GM21825 (cell line): ENCODE measurements around the gene CALHM4.
"Not testable (repeated sequence)": the region's sequence is repeated elsewhere in the genome, so short reads cannot be mapped to it uniquely, and the experiment has no call there.

ENCODE experiments used
- ATAC-seq: cut with Tn5 transposase; IDR thresholded peaks from one replicate; pipeline ENCODE4 v1.9.1; 2021; ENCODE audit warnings: mild to moderate bottlenecking, moderate library complexity; ENCODE audit not compliant: unreplicated experiment

CALHM4 gene

DNA sequence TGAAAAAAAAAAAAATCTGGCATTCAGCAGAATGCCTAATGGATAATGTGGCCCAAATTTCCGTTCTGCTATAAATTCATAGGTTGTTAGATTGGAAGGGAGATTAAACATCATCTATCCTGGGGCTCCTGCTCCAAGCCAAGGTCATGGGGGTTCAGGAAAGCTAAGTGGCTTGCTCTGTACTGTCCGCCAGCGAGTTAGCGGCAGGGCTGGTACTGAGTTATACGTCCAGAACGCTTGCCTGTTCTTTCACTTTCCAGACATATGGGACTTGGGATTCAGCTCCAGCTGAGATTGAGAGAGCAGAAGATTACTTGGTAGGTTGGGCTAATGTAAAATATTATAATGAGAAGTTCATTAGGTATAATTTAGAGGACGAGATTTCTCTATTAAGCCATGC, 18.6 kb downstream of the CALHM4 start:
- ATAC-seq: no peak

- ATAC-seq: no peak
These were observed 21.7 kb downstream of the CALHM4 start for GRCh38 chr6:116575227-116575626.

DNA sequence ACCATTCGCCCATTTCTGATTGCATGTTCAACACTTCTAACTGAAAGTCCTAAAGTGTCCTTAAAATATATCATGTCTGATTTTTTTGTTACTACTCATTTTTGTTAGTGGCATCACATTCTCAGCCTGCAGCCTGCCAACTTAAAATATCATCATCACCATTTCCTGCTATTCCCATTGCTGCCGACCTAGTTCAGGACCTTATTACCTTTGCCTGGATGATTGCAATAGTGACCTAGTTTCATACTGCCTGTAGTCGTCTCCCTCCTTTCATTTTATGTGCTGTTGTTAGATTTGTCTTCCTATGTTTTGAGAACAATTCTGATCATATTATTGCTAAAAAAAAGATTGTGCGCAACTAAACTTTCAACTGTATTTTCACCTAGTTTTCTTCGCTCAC, 23.9 kb downstream of the CALHM4 start:
- no peak for ATAC-seq

- no peak for ATAC-seq
These were observed 24.8 kb downstream of the CALHM4 start for GRCh38 chr6:116578335-116578734.

- ATAC-seq: no peak
These were observed 25.6 kb downstream of the CALHM4 start for GRCh38 chr6:116579143-116579542.

DNA sequence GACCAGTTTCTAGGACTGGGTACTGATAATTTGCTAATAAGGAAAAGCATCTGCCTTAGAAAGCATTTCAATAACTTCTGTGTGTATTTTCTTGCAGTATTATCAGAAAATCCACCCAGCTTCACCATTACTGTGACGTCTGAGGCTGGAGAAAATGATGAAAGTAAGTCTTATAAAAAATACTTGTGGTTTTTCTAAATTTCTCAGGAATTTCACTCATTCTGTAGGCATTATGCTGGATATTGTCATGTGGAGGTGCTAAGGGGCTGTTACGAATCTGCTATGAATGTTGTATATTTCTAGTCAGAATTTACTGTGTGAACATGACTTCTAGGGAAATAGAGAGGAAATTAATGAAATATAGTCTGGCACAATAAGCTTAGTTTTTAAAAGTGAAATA, 26.6 kb downstream of the CALHM4 start:
- no peak for ATAC-seq

GRCh38 chr6:116586276-116586675, 32.7 kb downstream of the CALHM4 start:
- no peak for ATAC-seq

- no peak for ATAC-seq
These were observed 33.2 kb downstream of the CALHM4 start for GRCh38 chr6:116586738-116587137.

DNA sequence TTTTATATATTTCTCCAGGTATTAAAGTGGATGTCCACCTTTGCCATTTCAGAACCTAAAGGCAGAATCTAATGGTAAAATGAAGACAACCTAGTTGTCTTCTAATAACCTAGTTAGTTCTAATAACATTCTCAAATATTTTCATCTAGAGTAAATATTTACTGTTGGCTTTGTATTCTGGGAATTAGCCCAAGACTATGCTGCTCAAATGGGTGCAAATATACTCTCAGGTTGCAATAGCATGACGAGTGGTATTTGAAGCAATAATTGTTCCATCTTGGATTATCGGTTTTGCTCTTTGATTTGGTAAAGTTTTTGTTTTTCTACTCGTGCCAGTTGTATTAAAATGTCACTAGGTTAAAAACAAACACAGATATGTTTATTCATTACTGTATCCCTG, 41.7 kb downstream of the CALHM4 start:
- ATAC-seq: no peak

- ATAC-seq: no peak
These were observed 43.3 kb downstream of the CALHM4 start for GRCh38 chr6:116596815-116597214.

DNA sequence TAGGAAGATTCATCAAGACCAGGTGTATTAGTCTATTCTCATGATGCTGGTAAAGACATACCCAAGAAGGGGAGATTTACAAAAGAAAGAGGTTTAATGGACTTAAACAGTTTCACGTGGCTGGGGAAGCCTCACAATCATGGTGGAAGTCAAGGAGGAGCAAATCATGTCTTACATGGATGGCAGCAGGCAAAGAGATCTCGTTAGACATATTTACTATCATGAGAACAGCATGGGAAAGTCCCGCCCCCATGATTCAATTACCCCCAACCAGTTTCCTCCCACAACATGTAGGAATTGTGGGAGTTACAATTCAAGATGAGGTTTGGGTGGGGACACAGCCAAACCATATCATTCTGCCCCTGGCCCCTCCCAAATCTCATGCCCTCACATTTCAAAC, 50.4 kb downstream of the CALHM4 start:
- ATAC-seq: not testable (repeated sequence)

DNA sequence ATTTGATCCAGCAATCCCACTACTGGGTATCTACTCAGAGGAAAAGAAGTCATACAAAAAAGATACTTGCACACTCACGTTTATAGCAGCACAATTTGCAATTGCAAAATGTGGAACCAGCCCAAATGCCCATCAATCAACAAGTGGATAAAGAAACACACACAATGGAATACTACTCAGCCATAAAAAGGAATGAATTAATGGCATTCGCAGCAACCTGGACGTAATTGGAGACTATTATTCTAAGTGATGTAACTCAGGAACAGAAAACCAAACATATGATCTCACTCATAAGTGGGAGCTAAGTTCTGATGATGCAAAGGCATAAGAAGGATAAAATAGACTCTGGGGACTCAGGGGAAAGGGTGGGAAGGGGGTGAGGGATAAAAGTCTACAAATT, 51.3 kb downstream of the CALHM4 start:
- ATAC-seq: not testable (repeated sequence)

DNA sequence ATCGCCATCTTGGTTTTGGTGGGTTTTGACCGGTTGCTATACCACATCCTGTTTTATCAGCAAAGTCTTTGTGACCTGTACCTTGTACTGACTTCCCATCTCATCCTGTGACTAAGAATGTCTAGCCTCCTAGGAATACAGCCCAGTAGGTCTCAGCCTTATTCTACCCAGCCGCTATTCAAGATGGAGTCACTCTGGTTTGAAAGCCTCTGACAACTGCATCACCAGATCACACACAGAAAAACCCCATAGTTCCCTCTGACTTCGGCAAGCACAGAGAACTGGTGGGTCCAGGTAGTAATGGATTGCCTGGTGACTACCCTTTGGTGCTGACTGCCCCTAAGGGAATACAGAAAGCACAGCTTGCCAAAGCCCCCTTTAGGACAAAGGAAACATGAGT, 52.4 kb downstream of the CALHM4 start:
- no peak for ATAC-seq
